Measurements from ENCODE around the gene TTK.

Gene TTK

GRCh38 chr6:80004173-80005072, at the start of gene TTK:
Gene TTK, plus strand, starts transcription at chr6:80004649. Its CDS starts 1,195 bp downstream, at chr6:80005844.
- peak; percentile 95 for DNase-seq (ENCODE audit: low spot score)

GRCh38 chr6:79954849-79955248, 49.6 kb upstream of the TTK start:
- DNase-seq (ENCODE audit: low spot score) = no peak

GRCh38 chr6:79964607-79965081, 39.8 kb upstream of the TTK start:
- no peak for DNase-seq (ENCODE audit: low spot score)

GRCh38 chr6:79967178-79967577, 37.3 kb upstream of the TTK start:
- no peak for DNase-seq (ENCODE audit: low spot score)

- no peak for DNase-seq (ENCODE audit: low spot score)
Measured at GRCh38 chr6:79969784-79970183, 34.7 kb upstream of the TTK start.

GRCh38 chr6:79971193-79971592, 33.3 kb upstream of the TTK start:
- DNase-seq (ENCODE audit: low spot score) = no peak

- DNase-seq (ENCODE audit: low spot score) = no peak
Measured at GRCh38 chr6:79981652-79982051, 22.8 kb upstream of the TTK start.

GRCh38 chr6:79984261-79984660, 20.2 kb upstream of the TTK start:
- no peak for DNase-seq (ENCODE audit: low spot score)

- DNase-seq (ENCODE audit: low spot score) = no peak
Measured at GRCh38 chr6:79985128-79985527, 19.3 kb upstream of the TTK start.

GRCh38 chr6:79989641-79990040, 14.8 kb upstream of the TTK start:
- DNase-seq (ENCODE audit: low spot score) = no peak

- DNase-seq (ENCODE audit: low spot score) = no peak
Measured at GRCh38 chr6:79993012-79993910, 11.2 kb upstream of the TTK start.

- no peak for DNase-seq (ENCODE audit: low spot score)
Measured at GRCh38 chr6:79993911-79994309, 10.5 kb upstream of the TTK start.

- no peak for DNase-seq (ENCODE audit: low spot score)
Measured at GRCh38 chr6:79997728-79998127, 6.7 kb upstream of the TTK start.

GRCh38 chr6:80001337-80001736, 3.1 kb upstream of the TTK start:
- DNase-seq (ENCODE audit: low spot score) = no peak

GRCh38 chr6:80003826-80004172, 650 bp upstream of the TTK start:
- no peak for DNase-seq (ENCODE audit: low spot score)

GRCh38 chr6:80005406-80005805, 957 bp downstream of the TTK start:
- DNase-seq (ENCODE audit: low spot score) = no peak

GRCh38 chr6:80006541-80006940, 2.1 kb downstream of the TTK start:
- no peak for DNase-seq (ENCODE audit: low spot score)

GRCh38 chr6:80009531-80009930, 5.1 kb downstream of the TTK start:
- DNase-seq (ENCODE audit: low spot score) = no peak

GRCh38 chr6:80010288-80010687, 5.8 kb downstream of the TTK start:
- DNase-seq (ENCODE audit: low spot score) = no peak

GRCh38 chr6:80015839-80016435, 11.5 kb downstream of the TTK start:
- no peak for DNase-seq (ENCODE audit: low spot score)

- no peak for DNase-seq (ENCODE audit: low spot score)
Measured at GRCh38 chr6:80020381-80021120, 16.1 kb downstream of the TTK start.

GRCh38 chr6:80021131-80021530, 16.7 kb downstream of the TTK start:
- no peak for DNase-seq (ENCODE audit: low spot score)
